ENCODE data around the gene DAZL.

DNA sequence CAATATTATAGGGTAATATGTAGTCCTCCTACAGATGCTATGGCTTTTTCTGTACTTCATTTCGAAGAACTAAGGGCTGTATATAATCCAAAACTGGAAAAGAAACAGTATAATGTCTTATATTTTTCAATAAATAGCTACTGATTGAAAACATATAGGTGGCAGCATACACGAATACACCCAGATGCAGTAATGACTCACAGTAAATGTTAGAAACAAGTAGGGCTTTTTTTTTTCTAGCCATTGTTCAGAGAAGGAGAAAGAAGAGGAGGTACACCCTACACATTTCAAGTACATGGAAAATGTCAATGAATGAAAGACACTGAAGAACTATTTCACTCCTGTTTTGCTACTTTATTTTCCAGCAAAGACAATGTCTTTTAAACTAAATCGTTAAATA is 9.4 kb downstream of the DAZL start:
- TF ChIP-seq, protein P1, sequence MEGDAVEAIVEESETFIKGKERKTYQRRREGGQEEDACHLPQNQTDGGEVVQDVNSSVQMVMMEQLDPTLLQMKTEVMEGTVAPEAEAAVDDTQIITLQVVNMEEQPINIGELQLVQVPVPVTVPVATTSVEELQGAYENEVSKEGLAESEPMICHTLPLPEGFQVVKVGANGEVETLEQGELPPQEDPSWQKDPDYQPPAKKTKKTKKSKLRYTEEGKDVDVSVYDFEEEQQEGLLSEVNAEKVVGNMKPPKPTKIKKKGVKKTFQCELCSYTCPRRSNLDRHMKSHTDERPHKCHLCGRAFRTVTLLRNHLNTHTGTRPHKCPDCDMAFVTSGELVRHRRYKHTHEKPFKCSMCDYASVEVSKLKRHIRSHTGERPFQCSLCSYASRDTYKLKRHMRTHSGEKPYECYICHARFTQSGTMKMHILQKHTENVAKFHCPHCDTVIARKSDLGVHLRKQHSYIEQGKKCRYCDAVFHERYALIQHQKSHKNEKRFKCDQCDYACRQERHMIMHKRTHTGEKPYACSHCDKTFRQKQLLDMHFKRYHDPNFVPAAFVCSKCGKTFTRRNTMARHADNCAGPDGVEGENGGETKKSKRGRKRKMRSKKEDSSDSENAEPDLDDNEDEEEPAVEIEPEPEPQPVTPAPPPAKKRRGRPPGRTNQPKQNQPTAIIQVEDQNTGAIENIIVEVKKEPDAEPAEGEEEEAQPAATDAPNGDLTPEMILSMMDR (IDR thresholded peaks at IDR 0.05): no peak
- no peak for TF ChIP-seq ZFX (IDR thresholded peaks at IDR 0.05; ENCODE audit: borderline replicate concordance)

Measured in 22Rv1 (cell line).